ENCODE measurements around the gene CHRNB2.
A peak's percentile ranks its signal among the peaks of the same experiment; 100 is the strongest.

- TF ChIP-seq POLR2A (IDR thresholded peaks at IDR 0.05; ENCODE audit: low read depth, low read length) = no peak; the same call in 1 of the 2 replicates
- TF ChIP-seq POU2F2 (IDR thresholded peaks at IDR 0.05; ENCODE audit: low read depth, low read length) = no peak
- 0 out of 2 replicates have a peak, but pooled peaks have one; percentile 31 for TF ChIP-seq POLR2AphosphoS5 (IDR thresholded peaks at IDR 0.05; ENCODE audit: low read depth, low read length)
- TF ChIP-seq TAF1 (IDR thresholded peaks at IDR 0.05; ENCODE audit: low read depth, low read length) = peak; percentile 15; the same call in 1 of the 2 replicates
- TF ChIP-seq SPI1 (IDR thresholded peaks at IDR 0.05; ENCODE audit: low read depth, low read length) = no peak
- TF ChIP-seq PAX5 (IDR thresholded peaks at IDR 0.05; ENCODE audit: insufficient read depth, low read length, severe bottlenecking) = no peak
Measured at GRCh38 chr1:154608397-154609270, 41.1 kb downstream of the CHRNB2 start.
